ENCODE results near the gene DNAH3.
A peak's percentile ranks its signal among the peaks of the same experiment; 100 is the strongest.
"Not testable (repeated sequence)": the region's sequence is repeated elsewhere in the genome, so short reads cannot be mapped to it uniquely, and the experiment has no call there.

Gene DNAH3

GRCh38 chr16:20989496-20990070 lies 161.1 kb downstream of the DNAH3 start:
- DNase-seq: not testable (repeated sequence)

- no peak for DNase-seq
Measured at GRCh38 chr16:20987049-20987448, 163.6 kb downstream of the DNAH3 start.

GRCh38 chr16:20984019-20984418 lies 166.6 kb downstream of the DNAH3 start:
- no peak for DNase-seq

- DNase-seq: no peak
Measured at GRCh38 chr16:20976576-20976975, 174.1 kb downstream of the DNAH3 start.

DNA sequence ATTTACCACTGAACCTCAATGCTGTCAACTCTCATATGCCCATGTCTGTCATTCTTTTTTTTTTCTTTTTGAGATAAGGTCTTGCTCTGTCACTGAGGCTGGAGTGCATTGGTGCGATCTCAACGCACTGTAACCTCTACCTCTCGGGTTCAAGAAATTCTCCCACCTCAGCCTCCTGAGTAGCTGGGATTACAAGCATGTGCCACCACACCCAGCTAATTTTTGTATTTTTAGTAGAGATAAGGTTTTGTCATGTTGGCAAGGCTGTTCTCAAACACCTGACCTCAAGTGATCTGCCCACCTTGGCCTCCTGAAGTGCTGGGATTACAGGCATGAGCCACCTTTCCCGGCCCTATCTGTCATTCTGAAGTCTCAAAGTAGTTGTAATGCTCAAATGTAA lies 177.4 kb downstream of the DNAH3 start:
- not testable (repeated sequence) for DNase-seq

- DNase-seq: no peak
Measured at GRCh38 chr16:20971401-20971800, 179.2 kb downstream of the DNAH3 start.

GRCh38 chr16:20969386-20969785 lies 181.3 kb downstream of the DNAH3 start:
- DNase-seq: no peak

GRCh38 chr16:20968765-20969164 lies 181.9 kb downstream of the DNAH3 start:
- DNase-seq: no peak

GRCh38 chr16:20960899-20961298 lies 189.7 kb downstream of the DNAH3 start:
- DNase-seq: no peak

GRCh38 chr16:20957153-20957552 lies 193.5 kb downstream of the DNAH3 start:
- DNase-seq: no peak

GRCh38 chr16:20956319-20956718 lies 194.3 kb downstream of the DNAH3 start:
- DNase-seq: no peak

GRCh38 chr16:20954574-20954973 lies 196.1 kb downstream of the DNAH3 start:
- DNase-seq: no peak

DNA sequence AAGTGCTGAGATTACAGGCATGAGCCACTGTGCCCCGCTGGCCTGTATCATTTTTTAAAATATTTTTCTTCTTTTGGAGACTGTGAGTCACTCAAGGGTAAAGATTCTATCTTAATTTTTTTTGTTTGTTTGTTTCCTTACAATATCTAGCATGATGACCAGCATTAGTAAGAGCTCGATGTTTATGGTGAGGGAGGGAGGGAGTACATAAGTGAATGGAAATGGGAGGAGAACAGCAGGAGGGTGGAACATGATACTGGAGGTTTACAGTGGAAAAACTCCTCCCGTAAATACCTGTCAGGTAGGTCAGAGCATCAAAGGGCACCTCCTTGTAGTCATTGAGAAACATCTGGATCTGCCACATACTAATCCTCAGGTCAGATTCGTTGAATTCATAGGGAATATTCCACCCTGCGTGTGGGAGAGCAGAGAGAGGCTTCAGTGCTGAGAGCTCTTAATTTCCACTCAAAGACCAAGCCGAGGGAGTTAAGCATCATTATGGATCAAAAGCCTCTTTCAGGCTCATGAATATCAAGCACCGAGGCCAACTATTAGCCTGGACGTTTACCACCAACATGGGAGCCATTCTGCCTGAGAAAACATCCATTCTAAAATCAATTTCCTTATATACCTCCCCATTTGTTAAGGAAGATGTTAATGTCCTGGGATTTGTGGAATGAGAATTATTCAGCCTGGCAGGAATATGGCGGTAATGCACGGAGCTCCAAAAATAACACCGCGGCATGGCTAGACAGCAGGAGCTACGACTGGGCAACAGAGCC lies 198.3 kb downstream of the DNAH3 start:
- DNase-seq: no peak

GRCh38 chr16:20950294-20950693 lies 200.4 kb downstream of the DNAH3 start:
- DNase-seq: no peak

DNA sequence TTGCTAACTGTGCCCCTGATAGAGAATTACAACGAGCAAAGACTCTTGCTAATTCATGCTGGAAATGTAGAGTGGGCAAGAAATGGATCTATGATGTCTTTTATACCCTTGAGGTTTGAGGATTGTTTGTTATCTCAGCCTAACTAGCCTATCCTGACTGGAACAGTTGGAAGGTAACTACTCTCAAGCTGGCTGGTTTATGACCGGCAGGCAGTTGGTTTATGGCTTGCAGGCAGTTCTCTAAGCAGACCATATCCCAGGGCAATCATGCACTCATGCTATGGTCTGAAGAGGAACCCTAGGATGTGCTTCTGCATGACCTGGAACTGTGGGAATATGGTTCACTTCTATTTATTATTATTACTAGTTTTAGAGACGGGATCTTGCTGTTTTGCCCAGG lies 201.0 kb downstream of the DNAH3 start:
- DNase-seq: no peak

DNA sequence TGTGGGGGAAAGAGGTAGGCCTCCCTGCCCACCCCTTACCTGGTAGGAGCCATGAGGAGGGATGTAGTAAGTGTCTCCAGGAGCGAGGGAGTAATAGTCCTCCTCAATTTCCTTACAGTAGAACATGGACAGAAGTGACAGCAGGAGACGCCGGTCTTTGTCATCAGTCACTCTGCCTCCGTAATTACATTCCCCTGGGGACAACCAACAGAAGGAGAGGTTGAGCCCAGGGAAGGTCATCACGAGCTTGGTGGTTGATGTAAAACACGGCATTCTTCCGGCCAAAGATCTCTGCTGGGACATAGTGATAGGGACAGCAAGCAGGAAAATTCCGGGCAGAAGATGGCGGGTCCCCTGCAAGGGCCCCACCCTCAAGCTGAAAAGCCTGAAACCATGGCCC lies 202.2 kb downstream of the DNAH3 start:
- DNase-seq: no peak

DNA sequence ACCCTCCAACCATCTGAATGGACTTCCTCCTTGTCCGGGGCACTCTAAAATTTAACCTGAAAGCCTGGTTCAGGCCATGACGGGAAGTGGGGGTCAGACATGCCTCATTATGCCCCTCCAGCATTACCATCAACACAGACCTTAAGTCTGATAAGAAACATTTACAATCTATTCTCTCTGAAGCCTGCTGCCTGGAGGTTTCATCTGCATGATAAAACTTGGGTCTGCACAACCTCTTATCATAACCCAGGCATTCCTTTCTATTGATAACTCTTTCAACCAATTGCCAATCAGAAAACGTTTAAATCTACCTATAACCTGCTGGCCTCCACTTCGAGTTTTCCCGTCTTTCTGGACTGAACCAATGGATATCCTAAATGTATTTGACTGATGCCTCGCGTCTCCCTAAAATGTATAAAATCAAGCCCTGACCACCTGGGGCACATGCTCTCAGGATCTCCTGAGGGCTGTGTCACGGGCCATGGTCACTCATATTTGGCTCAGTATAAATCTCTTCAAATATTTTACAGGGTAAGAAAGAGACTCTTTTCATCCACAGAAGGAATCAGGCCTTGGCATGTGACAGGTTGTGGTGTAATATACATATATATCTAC lies 204.5 kb downstream of the DNAH3 start:
- DNase-seq: no peak

DNA sequence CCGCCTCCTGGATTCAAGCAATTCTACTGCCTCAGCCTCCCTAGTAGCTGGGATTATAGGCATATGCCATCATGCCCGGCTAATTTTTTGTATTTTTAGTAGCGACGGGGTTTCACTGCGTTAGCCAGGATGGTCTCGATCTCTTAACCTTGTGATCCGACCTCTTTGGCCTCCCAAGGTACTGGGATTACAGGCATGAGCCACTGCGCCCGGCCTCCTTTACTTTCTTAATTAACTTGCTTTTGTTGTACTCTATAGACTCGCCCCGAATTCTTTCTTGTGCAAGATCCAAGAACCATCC lies 205.1 kb downstream of the DNAH3 start:
- not testable (repeated sequence) for DNase-seq

- peak; percentile 1 for DNase-seq
Measured at GRCh38 chr16:20944861-20945574, 205.6 kb downstream of the DNAH3 start.

DNA sequence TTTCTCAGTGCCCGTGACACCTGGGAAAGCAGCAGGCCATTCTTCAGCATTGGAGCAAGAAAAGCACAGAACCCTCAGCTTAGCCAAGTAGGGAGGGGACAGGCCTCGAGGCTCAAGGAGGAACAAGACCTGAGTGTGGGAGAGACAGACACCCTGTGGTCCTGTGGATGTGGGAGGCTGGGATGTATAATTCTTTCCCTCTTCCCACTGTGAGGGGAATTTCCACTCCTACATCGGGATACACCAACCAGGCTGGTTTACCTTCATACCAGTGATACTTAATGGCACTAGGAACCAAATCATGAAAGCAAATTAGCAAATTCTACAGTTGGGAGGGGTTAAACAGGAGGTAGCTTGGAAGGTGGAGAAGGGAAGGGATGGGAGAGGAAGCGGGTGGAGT lies 208.4 kb downstream of the DNAH3 start:
- no peak for DNase-seq

GRCh38 chr16:20941636-20941926 lies 209.1 kb downstream of the DNAH3 start:
- no peak for DNase-seq

DNA sequence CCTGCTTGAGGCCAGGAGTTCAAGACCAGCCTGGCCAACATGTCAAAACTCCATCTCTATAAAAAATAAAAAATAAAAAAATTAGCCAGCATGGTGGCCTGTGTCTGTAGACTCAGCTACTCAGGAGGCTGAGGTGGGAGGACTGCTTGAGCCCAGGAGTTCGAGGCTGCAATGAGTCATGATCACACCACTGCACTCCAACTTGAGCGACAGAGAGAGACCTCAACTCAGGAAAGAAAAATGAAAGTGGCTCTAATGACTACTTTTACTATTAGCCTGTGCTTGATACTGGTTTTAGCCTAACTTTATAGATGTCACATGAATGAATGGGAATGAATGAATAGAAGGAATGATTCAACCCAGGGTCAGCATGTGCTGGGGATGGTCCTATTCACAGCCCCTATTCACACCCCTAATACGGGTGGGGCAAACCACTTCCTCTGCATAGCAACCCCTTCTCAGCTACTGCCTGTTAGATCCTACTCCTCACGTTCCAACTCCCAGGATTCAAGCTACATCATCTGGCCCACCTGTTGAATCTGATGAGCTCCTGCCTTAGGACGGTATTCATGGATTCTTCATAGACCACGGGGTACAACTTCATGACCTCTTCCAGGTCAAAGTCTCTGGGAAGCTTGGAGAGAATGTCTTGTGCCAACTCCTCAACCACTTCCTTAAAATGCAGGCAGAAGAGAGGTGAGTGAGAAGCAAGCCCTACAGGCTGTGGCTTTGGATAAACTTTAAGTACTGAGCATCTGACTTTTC lies 209.6 kb downstream of the DNAH3 start:
- DNase-seq: no peak

DNA sequence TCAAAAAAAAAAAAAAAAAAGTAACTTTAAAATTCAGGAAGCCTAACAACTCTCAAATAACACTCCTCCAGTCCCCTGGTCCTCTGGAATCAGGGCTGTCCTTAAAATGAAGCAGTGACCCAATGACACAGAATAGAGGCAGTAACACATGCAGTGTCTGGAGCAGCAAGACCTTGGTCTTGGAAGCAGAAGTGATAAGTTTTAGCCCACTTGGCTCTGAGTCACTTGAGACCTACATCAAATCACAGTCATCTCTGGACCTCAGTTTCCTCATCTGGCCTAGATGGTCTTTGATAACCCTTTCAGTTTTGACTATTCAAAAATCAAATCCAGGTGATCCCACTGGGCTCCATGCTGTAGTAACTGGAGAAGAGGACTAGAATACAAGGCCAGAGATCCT lies 211.0 kb downstream of the DNAH3 start:
- no peak for DNase-seq

All from activated CD4-positive, alpha-beta T cell treated with anti-CD3 and anti-CD28 coated beads, Interleukin-2, amount 50 U/mL, for 1 hour (primary cell).